Stimulated activated CD8-positive, alpha-beta memory T cell treated with anti-CD3 and anti-CD28 coated beads, Interleukin-15, amount 100 ng/mL, for 48 hours (primary cell): ENCODE data around the gene ABLIM2.
"Not testable (repeated sequence)": the region's sequence is repeated elsewhere in the genome, so short reads cannot be mapped to it uniquely, and the experiment has no call there.

Experiments used
- DNase-seq, 2 donors: peaks; one replicate each; pipeline ENCODE4 v3.0.0-alpha.2; 2020; ENCODE audit warnings: low read depth in 2 of 2

The ABLIM2 gene

GRCh38 chr4:7939377-7940108 lies 219.1 kb downstream of the ABLIM2 start, which contains the start of gene AFAP1:
TSS of gene AFAP1 (minus strand) at chr4:7939861. CDS start at chr4:7872078, 67,783 bp downstream.
- peak; percentile 77 to 84 for DNase-seq

- no peak for DNase-seq
These were observed 219.8 kb downstream of the ABLIM2 start for GRCh38 chr4:7938609-7939376.

GRCh38 chr4:7938266-7938608 lies 220.4 kb downstream of the ABLIM2 start:
- DNase-seq, result no peak

- DNase-seq, result no peak
These were observed 221.6 kb downstream of the ABLIM2 start for GRCh38 chr4:7937006-7937405.

GRCh38 chr4:7933651-7934510 lies 224.7 kb downstream of the ABLIM2 start:
- no peak for DNase-seq

GRCh38 chr4:7932287-7932686 lies 226.3 kb downstream of the ABLIM2 start:
- no peak for DNase-seq

GRCh38 chr4:7929118-7929951 lies 229.3 kb downstream of the ABLIM2 start:
- DNase-seq, result no peak

GRCh38 chr4:7928711-7929110 lies 229.9 kb downstream of the ABLIM2 start:
- DNase-seq, result no peak

- DNase-seq, result no peak
These were observed 231.8 kb downstream of the ABLIM2 start for GRCh38 chr4:7926822-7927221.

- DNase-seq, result no peak
These were observed 234.0 kb downstream of the ABLIM2 start for GRCh38 chr4:7924570-7924969.

GRCh38 chr4:7924163-7924562 lies 234.4 kb downstream of the ABLIM2 start:
- no peak for DNase-seq

- no peak for DNase-seq
These were observed 236.1 kb downstream of the ABLIM2 start for GRCh38 chr4:7922466-7922865.

GRCh38 chr4:7918981-7919380 lies 239.6 kb downstream of the ABLIM2 start:
- no peak for DNase-seq

GRCh38 chr4:7918187-7918586 lies 240.4 kb downstream of the ABLIM2 start:
- DNase-seq, result not testable (repeated sequence)

GRCh38 chr4:7917669-7918068 lies 240.9 kb downstream of the ABLIM2 start:
- no peak for DNase-seq

GRCh38 chr4:7915875-7916242 lies 242.8 kb downstream of the ABLIM2 start:
- no peak for DNase-seq
